Muscle layer of colon (tissue), 2 donors: ENCODE measurements around the gene MBLAC2.

Source experiments
- H3K27ac ChIP-seq: one replicate; pipeline ENCODE4 v1.7.0; 2013; ENCODE audit warnings: low read depth, mild to moderate bottlenecking, low read length, moderate library complexity
- H3K27me3 ChIP-seq, 2 donors: one replicate each; pipeline ENCODE4 v1.7.0; 2013; ENCODE audit warnings: low read length in 2 of 2, mild to moderate bottlenecking in 2 of 2; ENCODE audit not compliant: insufficient read depth in 2 of 2, control insufficient read depth in 1 of 2
- H3K36me3 ChIP-seq: one replicate; pipeline ENCODE4 v1.7.0; 2013; ENCODE audit warnings: mild to moderate bottlenecking, low read length; ENCODE audit not compliant: insufficient read depth
- H3K4me1 ChIP-seq: one replicate; pipeline ENCODE4 v1.7.0; 2013; ENCODE audit warnings: mild to moderate bottlenecking, low read length; ENCODE audit not compliant: insufficient read depth
- H3K4me3 ChIP-seq, 2 donors: one replicate each; pipeline ENCODE4 v1.7.0; 2013; ENCODE audit warnings: low read length in 2 of 2, low read depth in 1 of 2, mild to moderate bottlenecking in 1 of 2, moderate library complexity in 1 of 2
- H3K9ac ChIP-seq: one replicate; pipeline ENCODE4 v1.7.0; 2013; ENCODE audit warnings: low read length
- H3K9me3 ChIP-seq: one replicate; pipeline ENCODE4 v1.7.0; 2013; ENCODE audit warnings: mild to moderate bottlenecking, low read length
- donor health status: abdominal sarcoma.
- donor health status: Adenocarcinoma of cecum.

The MBLAC2 gene

GRCh38 chr5:90474235-90475107 is at the start of gene MBLAC2, which contains the start of gene POLR3G:
Gene MBLAC2, minus strand, starts transcription at chr5:90474771. Its CDS starts 479 bp downstream, at chr5:90474292.
Gene POLR3G, plus strand, starts transcription at chr5:90474864. Its CDS starts 10,704 bp downstream, at chr5:90485568.
- Histone ChIP-seq H3K9ac (peak within 1 kb of the TSS; percentile 40), H3K27ac (peak within 1 kb of the TSS; percentile 53), H3K9me3 (no peaks in the 10 kb centered on the region), H3K4me1 (peaks cover 6% of the 10 kb centered on the region), H3K36me3 (no peaks in the 10 kb centered on the region), H3K4me3 (peak within 1 kb of the TSS; percentile 86 to 98), H3K27me3 (no peaks in the 10 kb centered on the region)

DNA sequence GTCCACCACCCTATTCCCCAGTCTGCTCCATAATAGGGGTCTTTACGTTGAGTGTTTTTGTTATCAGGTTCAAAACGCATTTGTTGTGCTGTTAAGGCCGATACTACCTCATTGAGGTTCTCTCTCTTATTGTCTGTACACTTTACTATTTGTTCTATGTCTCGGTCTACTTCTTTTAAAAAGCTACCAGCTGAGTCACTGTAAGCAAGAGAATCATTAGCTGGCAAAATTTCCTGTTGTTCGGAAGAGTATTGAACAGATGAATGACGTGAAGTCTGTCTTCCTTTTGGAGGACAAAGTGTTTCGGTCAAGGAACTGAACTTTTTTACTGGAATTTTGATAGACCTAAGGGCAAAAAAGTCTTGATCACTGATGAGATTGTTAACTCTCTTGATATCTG is 44.5 kb upstream of the MBLAC2 start:
- Histone ChIP-seq H3K9me3 (no peaks in the 10 kb centered on the region), H3K4me3 (no peak overlapping the region), H3K27me3 (no peaks in the 10 kb centered on the region), H3K27ac (no peak overlapping the region), H3K4me1 (no peaks in the 10 kb centered on the region), H3K36me3 (peaks cover 32% of the 10 kb centered on the region), H3K9ac (no peak overlapping the region)

DNA sequence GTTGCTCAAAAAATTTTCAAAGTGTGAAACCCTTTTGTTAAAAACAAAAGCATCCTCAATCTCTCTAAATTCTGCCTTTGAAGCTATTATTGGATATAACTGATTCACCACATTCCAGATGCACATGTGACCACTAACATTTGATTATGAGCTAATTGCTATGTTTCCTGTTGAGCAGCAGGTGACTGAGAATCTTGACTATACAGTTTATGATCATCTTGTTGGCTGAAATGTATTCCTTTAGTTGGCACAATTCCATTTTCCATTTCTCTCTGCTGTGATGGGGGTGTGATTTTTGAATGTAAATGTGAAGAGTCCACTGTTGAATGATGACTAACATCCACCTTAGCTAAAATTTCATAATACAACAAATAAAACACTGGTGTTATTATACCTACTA is 44.1 kb upstream of the MBLAC2 start:
- H3K4me3 ChIP-seq, result no peak overlapping the region
- H3K9ac ChIP-seq, result no peak overlapping the region
- H3K4me1 ChIP-seq, result no peaks in the 10 kb centered on the region
- H3K36me3 ChIP-seq, result peaks cover 28% of the 10 kb centered on the region
- no peak overlapping the region for H3K27ac ChIP-seq
- H3K27me3 ChIP-seq, result no peaks in the 10 kb centered on the region
- H3K9me3 ChIP-seq, result no peaks in the 10 kb centered on the region

DNA sequence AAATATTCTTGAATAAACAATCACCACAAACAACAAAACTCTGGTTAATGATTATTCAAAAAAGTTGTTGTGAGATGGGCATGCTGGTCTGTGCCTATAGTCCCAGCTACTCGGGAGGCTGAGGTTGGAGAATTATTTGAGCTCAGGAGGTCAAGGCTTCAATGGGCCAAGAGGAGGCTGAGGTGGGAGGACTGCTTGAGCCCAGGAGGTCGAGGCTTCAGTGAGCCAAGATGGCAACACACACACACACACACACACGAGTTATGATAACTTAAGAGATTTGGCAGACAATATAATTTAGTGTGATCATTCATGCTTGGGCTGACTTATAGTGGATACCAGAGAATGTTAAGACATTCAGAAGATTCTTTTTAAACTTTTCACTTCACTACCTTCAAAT is 39.9 kb upstream of the MBLAC2 start:
- Histone ChIP-seq H3K9ac (no peak overlapping the region), H3K36me3 (peaks cover 10% of the 10 kb centered on the region), H3K27ac (no peak overlapping the region), H3K27me3 (no peaks in the 10 kb centered on the region), H3K4me3 (no peak overlapping the region), H3K9me3 (no peaks in the 10 kb centered on the region), H3K4me1 (no peaks in the 10 kb centered on the region)

- Histone ChIP-seq H3K4me3 (no peak overlapping the region), H3K4me1 (no peaks in the 10 kb centered on the region), H3K36me3 (no peaks in the 10 kb centered on the region), H3K27me3 (no peaks in the 10 kb centered on the region), H3K27ac (no peak overlapping the region), H3K9me3 (no peaks in the 10 kb centered on the region), H3K9ac (no peak overlapping the region)
Measured at GRCh38 chr5:90510438-90510837, 35.9 kb upstream of the MBLAC2 start.

GRCh38 chr5:90506221-90506620 is 31.6 kb upstream of the MBLAC2 start:
- no peak overlapping the region for H3K27ac ChIP-seq
- no peaks in the 10 kb centered on the region for H3K4me1 ChIP-seq
- no peaks in the 10 kb centered on the region for H3K9me3 ChIP-seq
- no peak overlapping the region for H3K4me3 ChIP-seq
- H3K9ac ChIP-seq, result no peak overlapping the region
- H3K27me3 ChIP-seq, result no peaks in the 10 kb centered on the region
- H3K36me3 ChIP-seq, result no peaks in the 10 kb centered on the region

DNA sequence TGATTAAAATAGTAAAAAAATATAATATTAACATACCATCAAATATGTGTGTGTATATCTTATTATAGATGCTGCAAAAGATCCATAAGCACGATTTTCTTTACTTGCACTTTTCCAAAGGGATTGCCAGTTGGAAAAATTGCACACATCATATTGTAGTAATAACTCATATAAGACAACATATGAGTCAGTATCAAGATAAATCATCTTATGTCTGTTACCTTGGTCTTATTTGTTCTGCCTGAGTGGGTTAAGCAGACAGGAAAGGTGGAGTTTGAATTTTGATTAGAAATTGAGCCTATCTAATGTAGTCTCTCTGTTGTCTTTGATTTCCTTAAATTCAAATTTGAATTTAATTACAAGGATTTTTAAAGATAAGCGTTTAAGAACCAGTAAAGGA is 30.2 kb upstream of the MBLAC2 start:
- Histone ChIP-seq H3K36me3 (no peaks in the 10 kb centered on the region), H3K4me1 (no peaks in the 10 kb centered on the region), H3K9me3 (no peaks in the 10 kb centered on the region), H3K4me3 (no peak overlapping the region), H3K9ac (no peak overlapping the region), H3K27ac (no peak overlapping the region), H3K27me3 (no peaks in the 10 kb centered on the region)

DNA sequence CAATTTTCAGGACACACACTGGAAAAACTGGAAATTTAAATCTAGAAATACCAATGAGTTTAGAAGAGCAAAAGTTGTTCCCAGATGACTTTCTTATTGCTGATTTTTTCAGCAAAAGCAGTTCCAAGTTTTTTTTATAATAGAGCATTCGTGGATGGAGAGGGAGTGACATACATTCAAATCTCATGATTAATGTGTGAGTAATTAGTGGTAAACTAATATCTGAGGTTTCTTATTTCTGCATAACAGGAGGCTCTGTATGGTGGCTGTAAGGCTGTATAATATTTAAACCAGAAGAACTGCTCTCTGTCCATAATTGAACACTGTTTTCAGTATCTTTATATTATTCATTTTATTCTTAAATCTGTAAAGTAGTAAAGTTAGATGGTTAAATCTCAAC is 29.0 kb upstream of the MBLAC2 start:
- Histone ChIP-seq H3K9ac (no peak overlapping the region), H3K27ac (no peak overlapping the region), H3K4me1 (no peaks in the 10 kb centered on the region)

DNA sequence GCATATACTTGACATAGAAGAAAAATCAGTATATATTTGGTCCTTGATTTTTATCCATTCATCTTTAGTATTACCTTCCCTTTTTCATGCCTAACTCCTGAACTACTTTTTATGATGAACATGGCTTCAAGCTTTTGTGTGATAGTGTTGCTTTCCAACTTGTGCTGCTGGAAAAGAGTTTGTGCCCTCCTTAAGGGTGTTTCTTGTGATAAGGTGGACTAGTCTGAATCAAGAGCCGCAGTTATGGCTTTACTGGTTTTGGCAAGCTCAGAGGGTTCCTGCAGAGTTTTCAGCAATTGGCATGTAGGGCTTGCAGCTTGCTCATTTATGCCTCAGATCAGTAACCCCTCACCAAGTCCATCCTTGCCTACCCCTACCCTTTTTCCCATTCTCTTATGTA is 20.6 kb upstream of the MBLAC2 start:
- H3K36me3 ChIP-seq, result no peaks in the 10 kb centered on the region

More for the DNA sequence above, 29.0 kb upstream of the MBLAC2 start:
- H3K4me3 ChIP-seq, result no peak overlapping the region
- H3K27me3 ChIP-seq, result no peaks in the 10 kb centered on the region
- no peaks in the 10 kb centered on the region for H3K9me3 ChIP-seq
- no peaks in the 10 kb centered on the region for H3K36me3 ChIP-seq

DNA sequence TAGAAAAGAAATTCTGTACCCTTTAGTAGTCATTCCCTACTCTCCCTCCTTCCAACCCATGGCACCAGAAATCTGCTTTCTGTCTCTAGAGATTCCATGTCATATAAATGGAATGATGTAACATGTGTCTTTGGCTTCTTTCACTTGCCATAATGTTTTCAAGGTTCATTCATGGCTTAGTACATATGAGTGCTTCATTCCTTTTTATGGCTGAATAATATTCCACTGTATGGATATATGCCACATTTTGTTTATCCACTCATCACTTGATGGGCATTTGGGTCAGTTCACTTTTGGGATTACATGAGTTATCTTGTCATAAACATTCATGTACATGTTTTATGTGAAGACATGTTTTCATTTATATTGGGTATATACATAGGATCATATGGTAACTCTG is 19.5 kb upstream of the MBLAC2 start:
- Histone ChIP-seq H3K36me3 (no peaks in the 10 kb centered on the region), H3K4me1 (no peaks in the 10 kb centered on the region), H3K9me3 (no peaks in the 10 kb centered on the region), H3K4me3 (no peak overlapping the region), H3K27ac (no peak overlapping the region), H3K27me3 (no peaks in the 10 kb centered on the region), H3K9ac (no peak overlapping the region)

More for the DNA sequence above, 20.6 kb upstream of the MBLAC2 start:
- H3K9me3 ChIP-seq, result no peaks in the 10 kb centered on the region
- no peak overlapping the region for H3K27ac ChIP-seq
- H3K4me3 ChIP-seq, result no peak overlapping the region
- H3K4me1 ChIP-seq, result no peaks in the 10 kb centered on the region
- no peak overlapping the region for H3K9ac ChIP-seq
- no peaks in the 10 kb centered on the region for H3K27me3 ChIP-seq

DNA sequence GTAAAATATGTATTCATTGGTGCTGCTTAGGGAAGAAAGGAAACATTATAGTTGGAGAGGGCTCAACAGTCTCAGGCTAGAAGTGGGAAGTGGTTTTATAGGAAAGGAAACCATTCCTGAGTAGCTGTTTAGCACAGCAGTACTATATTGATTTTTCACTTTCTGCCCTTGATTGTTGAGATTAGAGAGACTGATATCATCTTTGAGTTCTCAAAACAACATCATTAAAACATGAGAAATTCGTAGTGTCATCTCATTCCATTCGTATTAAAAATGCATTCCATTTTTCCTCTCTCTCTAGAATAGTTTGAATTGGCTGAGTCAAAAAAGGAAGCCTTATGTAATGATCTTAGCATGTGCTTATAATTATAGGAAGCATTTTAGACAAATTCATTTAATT is 14.2 kb upstream of the MBLAC2 start:
- no peak overlapping the region for H3K9ac ChIP-seq
- no peak overlapping the region for H3K27ac ChIP-seq
- H3K9me3 ChIP-seq, result no peaks in the 10 kb centered on the region
- H3K27me3 ChIP-seq, result no peaks in the 10 kb centered on the region
- no peaks in the 10 kb centered on the region for H3K36me3 ChIP-seq
- H3K4me1 ChIP-seq, result no peaks in the 10 kb centered on the region
- H3K4me3 ChIP-seq, result no peak overlapping the region

DNA sequence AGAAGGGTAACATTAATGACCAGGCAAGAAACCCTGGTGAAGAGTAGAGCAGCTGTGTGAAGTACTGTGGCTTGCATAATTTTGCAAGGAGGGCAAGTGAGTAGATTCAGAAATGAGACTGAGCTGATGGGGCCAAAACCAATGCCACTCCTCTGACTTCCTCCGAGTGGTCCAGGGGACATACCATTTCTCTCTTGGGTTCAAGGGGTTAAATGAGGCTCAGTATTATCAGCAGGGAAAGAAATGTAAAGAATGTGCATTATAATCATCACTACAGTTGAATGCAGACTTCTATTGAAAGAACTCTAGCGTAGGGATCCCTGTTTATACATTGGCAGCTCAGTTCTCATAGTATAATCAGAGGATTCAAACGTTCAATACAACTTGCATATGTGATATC is 10.0 kb upstream of the MBLAC2 start:
- H3K4me3 ChIP-seq, result no peak overlapping the region
- no peak overlapping the region for H3K27ac ChIP-seq

More for the DNA sequence above, 10.0 kb upstream of the MBLAC2 start:
- H3K9me3 ChIP-seq, result no peaks in the 10 kb centered on the region
- H3K27me3 ChIP-seq, result no peaks in the 10 kb centered on the region
- H3K4me1 ChIP-seq, result no peaks in the 10 kb centered on the region
- no peak overlapping the region for H3K9ac ChIP-seq
- no peaks in the 10 kb centered on the region for H3K36me3 ChIP-seq
